Stomach (tissue), 9 donors: ENCODE data around the gene PFDN4. TPM values are rescaled to one million over a fixed set of nuclear protein-coding genes. Genes with fewer than 3 reads are reported as not detected.
A peak's percentile ranks its signal among the peaks of the same experiment; 100 is the strongest.

Source experiments
- DNase-seq, 2 donors: peaks; one replicate each; pipeline versions ENCODE4 v3.0.0 to v3.0.0-alpha.2; 2013 to 2019
- H3K27ac ChIP-seq, 5 donors: fragments of 200-600 bp in 4 of 5; sonication (generic) in 4 of 5; one replicate each; pipeline ENCODE4 v1.5.1; 2013 to 2019; ENCODE audit warnings: mild to moderate bottlenecking in 1 of 5, moderate library complexity in 1 of 5
- H3K27me3 ChIP-seq, 3 donors: fragments of 200-600 bp; sonication (generic); one replicate each; pipeline ENCODE4 v1.5.1; 2017 to 2019; ENCODE audit warnings: mixed run types in 1 of 3
- H3K36me3 ChIP-seq, 4 donors: fragments of 200-600 bp; sonication (generic); 1 replicate in 3 of 4; 2 replicates in 1 of 4; pipeline ENCODE4 v1.5.1; 2016 to 2019
- H3K4me1 ChIP-seq, 4 donors: fragments of 200-600 bp; sonication (generic); one replicate each; pipeline ENCODE4 v1.5.1; 2016 to 2019
- H3K4me3 ChIP-seq, 4 donors: fragments of 200-600 bp; sonication (generic) in 3 of 4; one replicate each; pipeline ENCODE4 v1.5.1; 2016 to 2019; ENCODE audit warnings: mild to moderate bottlenecking in 1 of 4
- H3K9me3 ChIP-seq, 4 donors: fragments of 200-600 bp; sonication (generic); one replicate each; pipeline ENCODE4 v1.5.1; 2016 to 2019
- CTCF ChIP-seq, 7 experiments: fragments of 450-650 bp in 4 of 7; fragments of 200-600 bp in 3 of 7; sonication (generic) in 3 of 7; IDR thresholded peaks; one replicate each; pipeline ENCODE4 v1.5.1; 2016 to 2019; ENCODE audit warnings: antibody characterized with exemption in 7 of 7, control low read depth in 2 of 7, mild to moderate bottlenecking in 1 of 7
- EP300 ChIP-seq: sonication (generic); formaldehyde crosslinking; IDR thresholded peaks from one replicate; pipeline ENCODE4 v1.6.1; 2017; ENCODE audit warnings: antibody characterized with exemption
- POLR2A ChIP-seq, 4 donors: fragments of 450-650 bp; IDR thresholded peaks; one replicate each; pipeline ENCODE4 v1.6.1; 2016; ENCODE audit warnings: antibody characterized with exemption in 4 of 4, control low read depth in 2 of 4, mild to moderate bottlenecking in 1 of 4, moderate library complexity in 1 of 4
- POLR2AphosphoS5 ChIP-seq, 3 donors: sonication (generic); formaldehyde crosslinking; IDR thresholded peaks; one replicate each; pipeline ENCODE4 v1.6.1; 2016; ENCODE audit warnings: antibody characterized with exemption in 3 of 3
- WGBS, 5 donors: extraction: QIAGEN DNeasy Blood & Tissue Kit in 3 of 5; methylation state at CpG; one replicate each; pipeline versions ENCODE4 v1.1.5 to v1.1.7; 2013 to 2018; 5-methylcytosine and 5-hydroxymethylcytosine counted together
- intact Hi-C: fragments of 100-400 bp; cut with DNase I; formaldehyde crosslinking; loops from one replicate; pipeline ENCODE4 v1.15.1; 2023; ENCODE audit warnings: low total_unique reads
- polyA plus RNA-seq, 3 donors: library from polyadenylated mRNA; stranded (reverse); fragments of 200-250 nt; gene quantifications; one replicate each; pipeline ENCODE4 v1.2.3, GENCODE V29; 2013
- total RNA-seq, 5 donors: library from RNA; depleted of rRNA; stranded (reverse); fragments of >200 nt; gene quantifications; one replicate each; pipeline versions ENCODE4 v1.1.0 to v1.2.3, GENCODE V29; 2014 to 2016
- donor health status: healthy with polysubstance abuse.
- donor health status: Bipolar disorder and iron deficiency.
- donor health status: healthy.

Gene PFDN4
- total and polyA plus RNA-seq, 8 donors = 49.8 to 70.6 (median 63.1) TPM

GRCh38 chr20:54168961-54169862, 38.7 kb upstream of the PFDN4 start:
- intact Hi-C loops = no loop called here
- no peak overlapping the region for H3K4me3 ChIP-seq
- TF ChIP-seq POLR2A (IDR thresholded peaks at IDR 0.05) = no peak
- TF ChIP-seq POLR2AphosphoS5 (IDR thresholded peaks at IDR 0.05) = no peak
- 76 to 78% (median 76%) methylated on average over 14 of the region's 14 CpGs for WGBS, 5 donors
- H3K27me3 ChIP-seq = peaks cover 19 to 89% (median 48%) of the 10 kb centered on the region in 3 donors
- DNase-seq = no peak
- H3K36me3 ChIP-seq = no peaks in the 10 kb centered on the region
- peaks cover 17 to 20% (median 18%) of the 10 kb centered on the region in 4 donors for H3K4me1 ChIP-seq
- H3K27ac ChIP-seq = no peak overlapping the region
- H3K9me3 ChIP-seq = no peaks in the 10 kb centered on the region

GRCh38 chr20:54170026-54170471, 37.8 kb upstream of the PFDN4 start:
- intact Hi-C loops = no loop called here
- TF ChIP-seq EP300 = no peak
- no peak for TF ChIP-seq CTCF (IDR thresholded peaks at IDR 0.05)
- TF ChIP-seq POLR2AphosphoS5 (IDR thresholded peaks at IDR 0.05) = no peak
- TF ChIP-seq POLR2A (IDR thresholded peaks at IDR 0.05) = no peak
- Histone ChIP-seq H3K36me3 (no peaks in the 10 kb centered on the region), H3K4me3 (no peak overlapping the region), H3K27me3 (peaks cover 21 to 91% (median 56%) of the 10 kb centered on the region in 3 donors), H3K27ac (no peak overlapping the region), H3K4me1 (peaks cover 22 to 27% (median 25%) of the 10 kb centered on the region in 4 donors), H3K9me3 (no peaks in the 10 kb centered on the region)
- 52 to 73% (median 67%) methylated on average over 4 of the region's 4 CpGs for WGBS, 5 donors
- no peak for DNase-seq

- Histone ChIP-seq H3K9me3 (no peaks in the 10 kb centered on the region), H3K27me3 (peaks cover 21 to 96% (median 53%) of the 10 kb centered on the region in 3 donors), H3K4me1 (peaks cover 22 to 27% (median 25%) of the 10 kb centered on the region in 4 donors), H3K4me3 (no peak overlapping the region), H3K36me3 (no peaks in the 10 kb centered on the region), H3K27ac (no peak overlapping the region)
- WGBS, 5 donors = 41 to 64% (median 48%) methylated on average over 3 of the region's 3 CpGs
- TF ChIP-seq POLR2AphosphoS5 (IDR thresholded peaks at IDR 0.05) = no peak
- TF ChIP-seq POLR2A (IDR thresholded peaks at IDR 0.05) = no peak
- no peak for TF ChIP-seq EP300
- no peak for TF ChIP-seq CTCF (IDR thresholded peaks at IDR 0.05)
- intact Hi-C loops = no loop called here
- no peak for DNase-seq
These were observed 36.9 kb upstream of the PFDN4 start for GRCh38 chr20:54170963-54171362.

GRCh38 chr20:54172532-54172855, 35.4 kb upstream of the PFDN4 start:
- H3K36me3 ChIP-seq = no peaks in the 10 kb centered on the region
- H3K9me3 ChIP-seq = no peaks in the 10 kb centered on the region
- intact Hi-C loops = no loop called here
- 7 to 20% (median 9%) methylated on average over 12 of the region's 12 CpGs for WGBS, 5 donors
- TF ChIP-seq POLR2A (IDR thresholded peaks at IDR 0.05) (no peak), CTCF (IDR thresholded peaks at IDR 0.05) (no peak), EP300 (no peak)
- DNase-seq = no peak
- no peak overlapping the region for H3K27ac ChIP-seq
- H3K4me1 ChIP-seq = peaks cover 22 to 27% (median 25%) of the 10 kb centered on the region in 4 donors
- H3K27me3 ChIP-seq = peaks cover 21 to 99% (median 53%) of the 10 kb centered on the region in 3 donors
- H3K4me3 ChIP-seq = peak overlapping the region in 1 of 4 donors; percentile 38
